Skeletal muscle satellite cell (primary cell): ENCODE results near the gene OPCML.

Experiments
- H3K27me3 ChIP-seq: 2 replicates; pipeline ENCODE4 v1.7.0; 2013; ENCODE audit warnings: low read length; ENCODE audit not compliant: control insufficient read depth, insufficient read depth
- H3K36me3 ChIP-seq: 2 replicates; pipeline ENCODE4 v1.7.0; 2013; ENCODE audit warnings: mild to moderate bottlenecking, control low read depth, low read length; ENCODE audit not compliant: insufficient read depth
- H3K4me1 ChIP-seq: 2 replicates; pipeline ENCODE4 v1.7.0; 2013; ENCODE audit warnings: low read length; ENCODE audit not compliant: control insufficient read depth, insufficient read depth
- H3K4me2 ChIP-seq: 2 replicates; pipeline ENCODE4 v1.7.0; 2013; ENCODE audit warnings: mild to moderate bottlenecking, low read length
- H3K4me3 ChIP-seq: 2 replicates; pipeline ENCODE4 v1.7.0; 2013; ENCODE audit warnings: low read length
- H3K9ac ChIP-seq: 2 replicates; pipeline ENCODE4 v1.7.0; 2013; ENCODE audit warnings: mild to moderate bottlenecking, low read depth, low read length, moderate library complexity
- H3K9me3 ChIP-seq: replicated peaks from 2 replicates; pipeline ENCODE4 v1.7.0; 2013; ENCODE audit warnings: mild to moderate bottlenecking, control low read depth, low read length

OPCML gene

DNA sequence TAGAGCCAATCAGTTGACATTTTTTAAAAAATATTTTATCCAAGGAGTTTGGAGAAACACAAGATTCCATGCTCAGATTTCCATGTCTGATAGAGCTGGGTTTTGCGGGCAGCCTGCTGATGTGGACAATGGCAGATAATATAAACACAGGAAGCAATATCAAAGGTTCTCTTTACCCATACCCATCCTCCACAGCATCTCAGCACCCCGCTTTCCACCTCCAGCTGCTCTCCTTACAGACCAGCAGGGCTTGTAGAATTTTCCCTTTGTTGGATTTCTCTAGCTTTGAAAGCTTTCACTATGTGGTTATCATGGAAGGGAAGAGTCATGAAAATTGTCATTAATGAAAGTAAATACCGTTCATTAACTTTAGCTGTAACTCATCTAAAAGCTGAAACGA, 746.4 kb downstream of the OPCML start:
- Histone ChIP-seq H3K4me3 (no peak overlapping the region), H3K27me3 (no peaks in the 10 kb centered on the region), H3K9ac (no peak overlapping the region), H3K4me2 (no peak overlapping the region), H3K9me3 (no peaks in the 10 kb centered on the region), H3K36me3 (no peaks in the 10 kb centered on the region), H3K4me1 (no peaks in the 10 kb centered on the region)

DNA sequence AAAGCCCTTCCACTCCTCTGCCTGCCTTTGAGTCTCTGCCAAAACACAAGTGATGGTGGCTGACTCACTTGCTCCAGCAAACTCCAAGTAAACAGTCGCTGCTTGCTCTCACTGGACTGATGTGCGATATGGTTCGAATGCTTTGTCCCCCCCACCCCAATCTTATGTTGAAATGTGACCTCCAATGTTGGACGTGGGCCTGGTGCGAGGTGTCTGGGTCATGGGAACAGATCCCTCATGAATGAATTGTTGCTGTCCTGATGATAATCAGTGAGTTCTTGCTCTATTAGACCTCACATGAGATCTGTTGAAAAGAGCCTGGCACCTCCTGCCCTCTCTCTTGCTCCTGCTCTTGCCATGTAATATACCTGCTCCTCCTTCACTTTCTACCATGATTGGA, 747.9 kb downstream of the OPCML start:
- Histone ChIP-seq H3K9me3 (no peaks in the 10 kb centered on the region), H3K9ac (no peak overlapping the region), H3K4me3 (no peak overlapping the region), H3K4me2 (no peak overlapping the region), H3K27me3 (no peaks in the 10 kb centered on the region), H3K36me3 (no peaks in the 10 kb centered on the region), H3K4me1 (no peaks in the 10 kb centered on the region)

DNA sequence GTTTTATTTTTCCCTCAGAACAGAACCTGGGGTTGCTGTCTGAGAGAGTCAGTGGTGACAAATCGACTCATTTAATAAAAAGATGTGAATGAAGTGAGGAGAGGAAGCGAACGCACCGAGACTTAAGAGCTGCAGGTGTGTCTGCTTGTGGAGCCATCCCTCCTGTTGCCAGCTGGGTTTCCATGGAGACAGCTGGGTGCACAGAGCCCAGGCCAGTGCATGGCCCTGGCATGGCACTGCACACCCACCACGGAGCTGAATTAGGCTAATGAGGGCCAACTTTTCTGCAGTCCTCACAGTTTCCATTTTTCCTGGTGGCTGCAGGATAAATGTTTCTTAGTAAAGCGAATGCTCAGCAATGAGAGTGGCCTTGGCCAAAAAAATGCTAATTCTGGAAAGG, 750.2 kb downstream of the OPCML start:
- H3K27me3 ChIP-seq: no peaks in the 10 kb centered on the region
- H3K4me3 ChIP-seq: no peak overlapping the region
- H3K9ac ChIP-seq: no peak overlapping the region
- no peak overlapping the region for H3K4me2 ChIP-seq
- H3K4me1 ChIP-seq: no peaks in the 10 kb centered on the region
- H3K9me3 ChIP-seq: no peaks in the 10 kb centered on the region
- H3K36me3 ChIP-seq: no peaks in the 10 kb centered on the region

DNA sequence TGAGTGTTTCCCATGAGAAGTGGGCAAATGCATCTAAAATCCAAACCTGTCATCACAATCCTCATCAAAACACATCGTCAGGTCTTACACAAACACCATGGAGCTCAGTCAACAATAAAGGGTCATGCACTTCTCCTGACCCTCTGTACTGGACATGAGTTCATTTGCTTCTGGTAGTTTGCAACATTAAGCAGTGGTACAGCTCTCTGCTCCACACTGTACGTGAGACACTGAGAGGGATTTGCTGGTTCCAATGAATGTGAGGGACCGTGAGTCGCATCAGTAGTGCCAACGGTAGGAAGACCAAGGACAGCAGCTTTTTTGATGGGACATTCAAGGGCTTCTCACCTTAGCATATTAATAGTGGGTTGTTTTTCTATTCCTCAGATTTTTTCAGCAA, 752.3 kb downstream of the OPCML start:
- H3K4me2 ChIP-seq: no peak overlapping the region
- peaks cover 4% of the 10 kb centered on the region for H3K27me3 ChIP-seq
- H3K4me1 ChIP-seq: no peaks in the 10 kb centered on the region
- no peak overlapping the region for H3K9ac ChIP-seq
- no peaks in the 10 kb centered on the region for H3K9me3 ChIP-seq
- H3K36me3 ChIP-seq: no peaks in the 10 kb centered on the region
- no peak overlapping the region for H3K4me3 ChIP-seq

DNA sequence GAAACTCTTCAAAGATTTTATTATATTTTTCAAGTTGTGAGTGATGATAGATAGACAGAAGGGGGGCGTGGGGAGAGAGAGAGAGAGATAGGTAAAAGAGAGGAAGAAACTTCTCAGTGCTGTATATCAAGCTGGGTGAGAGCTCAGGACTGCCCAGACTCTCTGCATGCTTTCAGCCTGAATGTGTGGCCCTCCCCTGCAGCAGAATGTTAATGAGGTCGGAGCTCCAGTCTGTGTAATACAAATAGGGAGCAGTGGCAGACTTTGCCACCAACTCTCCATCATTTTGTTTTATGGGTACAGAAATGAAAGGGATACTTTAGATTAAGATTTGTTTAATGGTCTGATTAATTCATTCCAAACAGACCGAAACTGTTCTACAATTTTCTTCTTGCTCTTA, 752.8 kb downstream of the OPCML start:
- Histone ChIP-seq H3K9ac (no peak overlapping the region), H3K36me3 (no peaks in the 10 kb centered on the region), H3K27me3 (peaks cover 5% of the 10 kb centered on the region), H3K4me1 (no peaks in the 10 kb centered on the region), H3K4me2 (no peak overlapping the region), H3K4me3 (no peak overlapping the region), H3K9me3 (no peaks in the 10 kb centered on the region)

DNA sequence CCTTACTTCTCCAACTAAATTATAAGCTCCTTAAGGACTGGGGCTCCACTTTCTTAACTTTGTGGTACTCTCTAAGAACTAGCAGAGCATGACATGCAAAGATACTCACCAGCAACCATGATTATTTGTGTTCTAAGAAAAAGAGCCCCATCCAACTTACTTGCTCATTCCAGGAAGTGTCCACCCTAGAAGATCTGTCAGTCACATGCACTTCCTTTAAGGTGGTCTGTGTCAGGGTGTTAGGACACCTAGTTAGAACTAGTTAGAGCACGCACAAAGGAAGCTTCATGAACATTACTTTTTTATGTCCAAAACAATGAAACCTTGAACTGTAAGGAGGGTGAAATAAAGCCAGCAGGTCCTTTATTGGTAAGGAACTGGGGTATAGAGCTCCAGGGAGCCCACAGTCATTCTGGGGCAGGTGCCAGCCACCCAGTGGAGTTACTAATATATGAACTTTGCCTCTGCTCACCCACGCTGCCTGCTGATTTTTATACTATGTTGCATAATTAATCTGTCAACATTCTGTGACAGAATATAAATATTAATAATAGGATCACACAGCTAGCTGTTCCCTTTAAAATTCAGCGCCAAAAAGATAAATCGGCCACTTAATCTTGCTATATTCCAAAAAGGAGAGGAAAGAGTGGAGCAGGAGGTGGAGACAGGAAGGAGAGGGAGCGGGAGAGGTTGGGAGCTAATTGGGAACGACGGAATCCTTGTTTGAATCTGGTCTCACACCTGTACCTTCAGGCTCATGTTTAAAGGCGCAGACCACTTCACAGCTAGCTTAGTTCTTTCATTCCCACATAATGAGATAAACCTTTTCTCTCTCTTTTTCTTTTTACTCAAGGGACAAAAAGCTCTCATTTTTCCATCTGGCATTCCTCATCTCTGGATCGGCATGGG, 755.0 kb downstream of the OPCML start:
- no peaks in the 10 kb centered on the region for H3K4me1 ChIP-seq
- no peak overlapping the region for H3K4me3 ChIP-seq
- no peaks in the 10 kb centered on the region for H3K36me3 ChIP-seq
- no peaks in the 10 kb centered on the region for H3K9me3 ChIP-seq
- H3K9ac ChIP-seq: no peak overlapping the region
- peaks cover 9% of the 10 kb centered on the region for H3K27me3 ChIP-seq
- no peak overlapping the region for H3K4me2 ChIP-seq

DNA sequence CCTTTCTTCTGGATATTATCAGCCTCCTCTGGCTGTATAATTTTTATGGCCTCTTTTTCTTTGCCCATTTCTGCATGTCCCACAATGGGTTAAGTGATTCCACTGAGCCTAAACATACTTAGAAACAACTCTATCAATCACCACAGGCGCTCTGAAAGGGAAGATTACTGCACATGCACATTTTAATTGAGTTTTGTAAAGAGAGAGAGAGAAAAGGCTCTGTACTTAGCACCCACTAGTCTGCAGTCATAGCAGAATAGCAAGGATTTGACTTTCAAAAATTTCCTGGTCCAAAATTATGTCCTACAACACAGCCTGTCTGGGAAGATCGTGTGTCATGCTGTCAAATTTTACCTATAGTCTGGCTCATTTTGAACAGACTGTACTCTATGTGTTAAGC, 758.5 kb downstream of the OPCML start:
- no peak overlapping the region for H3K9ac ChIP-seq
- H3K36me3 ChIP-seq: no peaks in the 10 kb centered on the region
- H3K27me3 ChIP-seq: peaks cover 15% of the 10 kb centered on the region

DNA sequence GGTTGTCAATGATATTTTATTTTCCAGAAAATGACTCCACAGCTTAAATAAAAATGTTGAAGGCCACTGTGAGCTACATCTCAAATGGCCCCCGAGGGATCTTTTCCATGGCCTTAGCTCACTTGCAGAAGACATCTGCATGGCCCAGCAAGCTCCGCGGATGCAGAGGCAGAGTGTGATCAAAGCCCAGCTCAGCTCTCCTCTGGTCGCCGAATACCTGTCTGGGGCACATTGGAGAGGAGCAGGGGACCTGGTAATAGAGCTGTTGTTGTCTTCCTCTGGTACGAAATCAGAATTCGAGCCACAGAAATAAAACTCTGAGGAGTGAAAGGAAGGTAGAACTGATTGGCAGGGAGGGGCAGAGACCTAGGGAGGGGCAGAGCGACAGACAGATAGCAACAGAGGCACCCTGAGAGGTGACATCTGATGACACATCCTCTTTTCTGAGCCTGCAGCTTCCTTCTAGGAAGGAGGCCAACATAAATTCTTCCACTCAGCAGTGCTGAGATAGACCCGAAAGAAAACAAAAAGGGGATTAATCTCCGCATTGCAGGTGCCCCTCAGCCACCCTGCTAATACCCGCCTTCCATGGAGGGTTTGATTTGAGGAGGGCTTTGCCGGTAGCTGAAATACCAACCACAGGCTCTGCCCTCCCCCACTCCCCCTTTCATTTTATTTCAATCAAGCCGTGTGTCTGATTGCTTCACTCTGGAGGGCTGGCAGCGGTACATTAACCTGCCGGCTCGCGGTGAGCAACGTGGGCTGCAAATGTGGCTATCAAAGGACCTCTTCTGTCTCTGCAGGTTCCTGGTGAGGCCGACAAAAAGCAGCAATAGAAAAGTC, 759.4 kb downstream of the OPCML start:
- Histone ChIP-seq H3K27me3 (peaks cover 15% of the 10 kb centered on the region), H3K9me3 (no peaks in the 10 kb centered on the region), H3K36me3 (no peaks in the 10 kb centered on the region), H3K9ac (no peak overlapping the region), H3K4me3 (no peak overlapping the region), H3K4me2 (no peak overlapping the region), H3K4me1 (no peaks in the 10 kb centered on the region)

More for the DNA sequence above, 758.5 kb downstream of the OPCML start:
- Histone ChIP-seq H3K9me3 (no peaks in the 10 kb centered on the region), H3K4me2 (no peak overlapping the region), H3K4me3 (no peak overlapping the region), H3K4me1 (no peaks in the 10 kb centered on the region)

DNA sequence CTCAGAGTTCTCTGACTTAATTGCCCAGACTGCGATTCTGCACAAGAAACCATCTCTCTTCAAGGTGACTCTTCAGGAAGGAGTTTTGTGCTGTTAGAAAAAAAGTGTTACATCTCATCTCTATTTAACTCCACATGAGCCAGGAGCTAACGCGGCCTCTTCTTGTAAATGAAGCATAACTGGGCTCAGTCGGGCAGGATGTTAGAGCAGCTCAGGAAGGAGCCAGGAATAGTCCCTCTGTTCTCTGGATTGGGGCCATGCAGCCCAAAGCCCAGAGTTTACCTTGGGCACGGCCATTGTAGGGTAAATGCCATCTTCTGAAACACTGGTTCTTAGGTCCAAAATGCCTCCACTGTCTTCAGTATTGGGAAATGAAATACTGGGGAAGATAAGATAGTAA, 760.6 kb downstream of the OPCML start:
- H3K9me3 ChIP-seq: no peaks in the 10 kb centered on the region
- no peaks in the 10 kb centered on the region for H3K36me3 ChIP-seq
- H3K4me2 ChIP-seq: no peak overlapping the region
- no peak overlapping the region for H3K9ac ChIP-seq
- peaks cover 15% of the 10 kb centered on the region for H3K27me3 ChIP-seq
- H3K4me1 ChIP-seq: no peaks in the 10 kb centered on the region
- no peak overlapping the region for H3K4me3 ChIP-seq

DNA sequence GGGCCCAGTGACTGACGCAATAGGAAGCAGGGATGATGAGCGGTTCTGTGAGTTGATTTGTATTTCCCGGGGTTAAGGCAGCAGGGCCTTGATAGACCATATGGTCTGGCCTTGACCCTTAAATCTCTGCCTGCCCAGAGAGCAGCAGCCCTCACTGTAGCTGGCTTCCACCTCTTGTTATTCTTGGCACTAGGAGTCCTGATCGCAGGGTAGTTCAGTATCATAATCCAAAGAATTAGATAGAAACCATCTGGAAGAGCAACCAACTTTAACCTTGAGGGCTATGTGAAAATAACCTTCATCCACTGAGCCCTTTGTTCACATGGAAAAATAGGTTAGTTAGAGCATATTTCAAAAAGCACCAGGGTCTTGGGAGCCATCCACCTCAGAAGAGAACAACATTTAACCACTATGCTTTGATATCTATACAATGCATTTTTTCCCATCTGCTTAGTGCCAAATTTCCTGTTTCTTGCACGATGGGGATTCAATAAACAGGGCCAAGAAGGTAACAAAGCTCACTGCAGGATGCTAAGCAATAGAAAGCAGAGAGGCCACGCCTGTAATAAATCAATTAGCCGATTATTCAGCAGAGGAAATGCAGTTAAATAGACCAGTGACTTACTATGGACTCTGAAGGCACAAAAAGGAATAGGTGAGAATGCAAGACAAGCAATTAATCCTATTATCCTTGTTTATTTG, 761.3 kb downstream of the OPCML start:
- no peak overlapping the region for H3K4me3 ChIP-seq
- no peaks in the 10 kb centered on the region for H3K4me1 ChIP-seq
- no peaks in the 10 kb centered on the region for H3K36me3 ChIP-seq
- peaks cover 15% of the 10 kb centered on the region for H3K27me3 ChIP-seq
- no peak overlapping the region for H3K4me2 ChIP-seq
- no peaks in the 10 kb centered on the region for H3K9me3 ChIP-seq
- no peak overlapping the region for H3K9ac ChIP-seq

DNA sequence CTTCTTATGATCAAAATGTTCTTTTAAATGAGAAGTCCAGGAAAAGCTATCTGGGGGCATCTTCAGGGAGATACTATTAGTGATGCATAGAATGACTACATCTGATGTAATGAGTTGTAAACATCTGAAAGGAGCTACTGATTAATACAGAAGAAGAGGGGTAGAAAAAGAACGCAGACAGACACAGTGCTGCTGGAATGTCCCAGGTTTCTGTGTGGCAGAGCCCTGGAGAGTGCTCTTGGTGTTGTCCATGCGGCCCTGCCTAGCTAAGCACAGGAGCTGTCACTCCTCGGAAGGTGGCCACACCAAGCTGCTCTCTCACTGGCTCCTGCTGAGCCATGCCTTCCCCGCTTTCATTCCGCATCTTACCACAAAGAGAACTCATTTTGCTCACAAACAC, 768.8 kb downstream of the OPCML start:
- no peaks in the 10 kb centered on the region for H3K36me3 ChIP-seq
- no peak overlapping the region for H3K4me3 ChIP-seq

More for the DNA sequence above, 768.8 kb downstream of the OPCML start:
- Histone ChIP-seq H3K9me3 (no peaks in the 10 kb centered on the region), H3K4me2 (no peak overlapping the region), H3K9ac (no peak overlapping the region), H3K27me3 (no peaks in the 10 kb centered on the region), H3K4me1 (no peaks in the 10 kb centered on the region)
